HG03066 (cell line): ENCODE results near the gene SNRPD1.
"Not testable (repeated sequence)": the region's sequence is repeated elsewhere in the genome, so short reads cannot be mapped to it uniquely, and the experiment has no call there.

ENCODE experiments used
- ATAC-seq: cut with Tn5 transposase; IDR thresholded peaks from one replicate; pipeline ENCODE4 v1.9.1; 2021; ENCODE audit warnings: low read depth; ENCODE audit not compliant: unreplicated experiment

The SNRPD1 gene

DNA sequence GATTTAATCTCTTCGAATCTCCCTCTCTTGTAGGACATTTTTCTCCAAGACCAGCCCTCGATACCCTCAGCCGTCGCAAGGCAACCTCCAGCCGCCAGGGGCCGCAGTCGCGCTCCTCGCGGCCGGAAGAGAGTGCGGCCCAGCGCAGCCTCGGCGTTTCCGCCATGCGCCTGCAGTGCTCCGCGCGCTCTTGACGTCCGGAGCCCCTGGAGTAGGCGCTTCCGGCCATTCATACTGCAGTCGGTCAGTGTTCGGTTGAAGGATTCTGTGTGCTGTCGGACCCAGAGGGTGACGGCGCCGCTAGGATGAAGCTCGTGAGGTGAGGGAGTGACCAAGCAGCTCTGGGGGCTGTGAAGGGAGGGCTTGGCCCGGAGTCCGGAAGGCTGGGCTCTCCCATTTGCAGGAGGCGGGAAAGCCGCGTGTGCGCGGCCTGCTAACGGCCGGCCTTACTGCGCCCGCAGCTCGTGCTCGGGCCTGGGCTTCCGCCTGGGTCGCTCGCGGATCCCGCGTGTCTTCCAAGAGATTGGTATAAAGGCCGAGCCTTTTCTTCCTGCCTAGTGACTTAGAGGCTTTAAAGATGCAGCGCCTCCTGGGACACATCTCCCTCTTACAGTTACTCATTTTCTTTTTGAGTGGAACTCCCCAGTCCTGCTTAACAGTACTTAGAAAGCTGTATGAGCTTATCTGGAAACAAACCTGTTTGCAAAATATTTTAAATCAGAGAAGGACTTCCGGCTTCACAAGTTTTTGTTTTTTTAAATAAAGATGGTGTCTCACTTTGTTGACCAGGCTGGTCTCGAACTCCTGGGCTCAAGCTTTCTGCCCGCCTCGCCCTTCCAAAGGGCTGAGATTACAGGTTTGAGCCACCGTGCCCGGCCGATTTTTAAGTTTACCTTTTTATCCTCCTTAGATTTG lies at the start of gene SNRPD1:
Gene SNRPD1, plus strand, starts transcription at position 190 of the 915 bp plus-strand sequence. Its CDS starts 116 bp downstream, at position 306.
- ATAC-seq, result peak; percentile 96

DNA sequence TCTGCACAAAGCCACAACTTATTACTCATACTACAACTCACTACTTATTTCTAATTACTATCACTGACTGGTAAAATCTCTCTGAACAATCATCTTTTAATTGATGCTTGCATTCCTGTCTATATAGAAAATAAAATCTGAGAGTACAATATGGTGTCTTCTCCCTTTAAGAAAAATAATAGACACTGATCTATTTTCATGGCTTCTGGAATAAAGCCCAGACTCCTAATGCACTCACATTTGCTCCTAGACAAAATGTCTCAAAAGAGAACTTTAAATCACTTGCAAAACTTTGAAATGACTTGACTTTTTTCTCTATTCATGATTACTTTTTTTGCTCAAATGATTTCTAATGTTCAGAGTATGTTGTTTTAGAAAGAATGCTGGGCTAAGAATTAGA lies 40.3 kb upstream of the SNRPD1 start:
- no peak for ATAC-seq

DNA sequence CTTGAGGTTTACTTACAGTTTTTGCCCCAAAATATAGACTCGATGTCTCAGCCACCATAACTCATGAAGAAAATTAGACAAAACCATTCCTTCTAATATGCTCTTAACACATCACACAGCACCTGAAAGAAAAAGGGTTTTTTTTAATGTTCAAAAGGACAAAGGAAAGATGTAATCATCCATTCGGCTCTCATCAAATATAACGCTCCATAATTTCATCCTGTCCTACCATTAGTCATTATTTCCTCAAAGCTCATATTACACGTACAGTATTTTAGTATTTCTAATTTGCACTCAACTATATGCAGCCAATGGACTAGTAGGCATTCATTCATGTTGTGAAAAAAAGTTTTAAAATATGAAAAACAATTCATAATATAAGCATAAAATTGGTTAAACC lies 36.5 kb upstream of the SNRPD1 start:
- no peak for ATAC-seq

DNA sequence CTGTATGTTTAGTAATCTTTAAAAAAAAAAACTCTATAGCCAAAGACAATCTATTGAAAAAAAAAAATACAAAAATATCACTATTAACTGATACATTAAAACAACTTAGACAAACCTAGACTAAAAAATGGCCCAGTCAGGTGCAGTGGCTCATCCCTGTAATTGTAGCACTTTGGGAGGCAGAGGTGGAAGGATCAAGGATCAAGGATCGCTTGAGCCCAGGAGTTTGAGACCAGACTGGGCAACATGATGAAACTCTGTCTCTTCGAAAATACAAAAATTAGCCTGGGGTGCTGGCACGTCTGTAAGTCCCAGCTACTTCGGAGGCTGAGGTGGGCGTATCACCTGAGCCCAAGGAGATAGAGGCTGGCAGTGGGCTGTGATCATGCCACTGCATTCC lies 27.7 kb upstream of the SNRPD1 start:
- ATAC-seq, result no peak

DNA sequence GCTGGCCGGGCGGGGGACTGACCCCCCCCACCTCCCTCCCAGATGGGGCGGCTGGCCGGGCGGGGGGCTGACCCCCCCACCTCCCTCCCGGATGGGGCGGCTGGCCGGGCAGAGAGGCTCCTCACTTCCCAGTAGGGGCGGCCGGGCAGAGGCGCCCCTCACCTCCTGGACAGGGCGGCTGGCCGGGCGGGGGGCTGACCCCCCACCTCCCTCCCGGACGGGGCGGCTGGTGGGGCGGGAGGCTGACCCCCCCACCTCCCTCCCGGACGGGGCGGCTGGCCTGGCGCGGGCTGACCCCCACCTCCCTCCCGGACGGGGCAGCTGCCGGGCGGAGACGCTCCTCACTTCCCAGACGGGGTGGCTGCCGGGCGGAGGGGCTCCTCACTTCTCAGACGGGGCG lies 19.8 kb upstream of the SNRPD1 start:
- ATAC-seq, result not testable (repeated sequence)

DNA sequence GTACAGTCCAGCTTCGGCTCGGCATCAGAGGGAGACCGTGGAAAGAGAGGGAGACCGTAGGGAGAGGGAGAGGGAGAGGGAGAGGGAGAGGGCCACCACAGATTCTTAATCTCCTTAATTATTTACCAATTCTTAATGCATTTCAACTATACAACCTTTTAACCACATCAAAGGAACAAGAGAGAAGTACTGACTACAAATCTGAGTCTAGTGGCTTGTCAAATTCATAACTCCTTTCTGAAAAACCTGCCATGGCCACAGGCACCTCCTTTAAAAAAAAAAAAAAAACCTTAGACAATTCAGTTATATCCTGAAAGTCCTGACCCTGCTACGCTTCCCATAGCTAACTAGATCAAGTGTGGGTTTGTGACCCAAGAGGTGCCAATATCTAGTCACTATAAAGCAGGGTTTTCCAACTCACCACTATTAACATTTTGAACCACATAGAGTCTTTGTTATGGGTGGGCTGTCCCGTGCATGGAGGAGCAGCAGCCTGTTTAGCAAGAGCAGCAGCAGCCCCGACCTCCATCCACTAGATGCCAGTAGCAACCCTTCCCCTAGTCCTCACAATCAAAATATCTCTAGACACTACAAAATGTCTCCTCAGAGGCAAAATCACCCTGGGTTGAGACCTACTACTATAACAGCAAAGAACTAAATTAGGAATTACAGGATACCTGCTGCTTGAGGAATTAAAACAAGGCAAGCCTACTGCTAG lies 18.4 kb upstream of the SNRPD1 start:
- ATAC-seq, result no peak

DNA sequence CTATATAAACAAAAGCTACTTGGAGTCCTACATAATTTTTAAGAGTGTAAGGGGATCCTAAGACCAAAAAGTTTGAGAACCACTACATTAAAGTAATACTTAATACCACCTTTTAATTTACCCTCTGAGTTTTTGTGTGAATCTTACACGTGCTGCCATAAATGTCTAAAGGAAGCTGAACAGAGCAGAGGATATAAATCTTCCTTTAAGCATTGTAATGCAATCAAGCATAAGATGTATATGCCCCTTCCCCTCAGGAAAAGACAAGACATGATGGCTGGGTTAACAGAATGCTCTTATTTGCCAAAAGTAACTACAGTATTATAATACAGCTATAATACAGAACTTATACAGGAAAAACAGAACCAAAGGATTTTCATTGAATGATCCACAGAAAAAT lies 14.5 kb upstream of the SNRPD1 start:
- ATAC-seq, result no peak

DNA sequence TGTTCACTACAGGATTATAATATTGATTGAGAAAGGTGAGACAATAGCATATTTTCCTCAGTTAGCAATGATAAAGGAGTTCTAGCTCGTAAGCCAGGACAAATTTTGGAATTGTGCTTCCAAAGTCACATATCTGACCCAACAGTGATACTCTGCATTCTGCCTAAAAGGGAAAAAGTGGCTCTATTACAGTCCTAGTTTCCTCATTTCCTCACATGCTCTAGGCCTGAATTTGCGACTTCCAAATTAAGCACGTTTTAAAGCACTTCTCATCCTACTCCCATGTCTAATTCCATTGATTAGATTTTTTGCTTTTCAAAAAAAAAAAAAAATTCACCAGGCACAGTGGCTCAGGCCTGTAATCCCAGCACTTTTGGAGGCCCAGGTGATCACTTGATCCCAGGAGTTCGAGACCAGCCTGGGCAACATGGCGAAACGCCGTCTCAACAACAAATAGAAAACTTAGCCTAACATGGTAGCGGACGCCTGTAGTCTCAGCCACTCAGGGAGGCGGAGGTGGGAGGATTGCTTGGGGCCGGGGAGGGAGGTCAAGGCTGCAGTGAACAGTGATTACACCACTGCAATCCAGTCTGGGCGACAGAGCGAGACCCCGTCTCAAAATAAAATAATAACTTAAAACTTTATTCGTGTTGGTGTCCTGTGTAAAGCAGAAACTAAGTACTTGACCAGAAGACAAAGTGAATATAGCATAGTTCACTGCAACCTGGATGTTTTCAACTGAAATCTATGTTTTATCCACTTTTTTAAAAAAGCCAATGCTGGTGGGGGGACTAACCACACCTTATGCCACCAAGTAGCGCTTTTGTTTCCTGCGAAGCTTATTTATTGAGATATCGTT lies 13.2 kb upstream of the SNRPD1 start:
- ATAC-seq, result no peak

DNA sequence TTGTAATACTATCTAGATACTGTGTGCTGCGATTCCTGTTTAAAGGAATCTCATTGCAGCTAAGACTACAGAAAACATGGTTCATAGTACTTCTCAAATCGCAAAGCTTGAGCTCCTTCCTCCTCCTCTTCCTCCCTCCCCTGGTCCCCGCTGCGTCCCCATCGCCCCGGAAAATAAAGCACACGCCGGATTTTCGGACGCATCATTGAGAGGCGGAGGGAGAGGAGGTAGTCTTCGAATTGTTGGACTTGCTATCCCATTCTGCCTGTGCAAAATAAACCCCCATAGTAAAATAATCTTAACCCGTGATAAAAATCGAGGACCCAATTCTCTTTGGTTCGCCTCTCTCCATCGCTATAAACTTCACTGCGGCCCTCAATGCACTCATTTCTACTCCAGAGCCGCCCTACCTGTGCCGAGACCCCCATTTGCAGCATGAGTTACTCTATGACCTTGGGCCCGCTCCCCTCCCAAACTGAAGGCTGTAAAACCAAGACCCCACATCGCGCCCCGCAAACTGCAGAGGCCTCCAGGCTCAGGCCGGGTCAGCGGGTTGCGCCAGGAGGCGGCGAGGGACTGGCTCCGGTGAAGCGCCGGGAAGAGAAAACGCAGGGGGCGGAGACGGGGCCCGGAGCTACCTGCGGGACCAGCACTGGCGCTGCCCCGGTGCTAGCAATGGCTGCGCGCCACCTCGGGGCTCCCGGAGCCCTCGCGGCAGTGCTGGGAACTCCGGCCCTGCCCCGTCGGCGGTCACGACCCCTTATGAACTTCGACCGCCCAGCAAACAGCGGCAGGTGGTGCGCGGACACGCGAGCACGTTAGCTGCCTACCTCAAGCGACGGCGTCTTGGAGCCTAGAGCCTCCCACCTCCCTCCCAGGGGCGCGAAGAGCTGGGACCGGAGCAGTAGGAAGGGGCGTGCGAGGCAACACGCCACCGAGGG lies 12.3 kb upstream of the SNRPD1 start:
- ATAC-seq, result peak; percentile 44

DNA sequence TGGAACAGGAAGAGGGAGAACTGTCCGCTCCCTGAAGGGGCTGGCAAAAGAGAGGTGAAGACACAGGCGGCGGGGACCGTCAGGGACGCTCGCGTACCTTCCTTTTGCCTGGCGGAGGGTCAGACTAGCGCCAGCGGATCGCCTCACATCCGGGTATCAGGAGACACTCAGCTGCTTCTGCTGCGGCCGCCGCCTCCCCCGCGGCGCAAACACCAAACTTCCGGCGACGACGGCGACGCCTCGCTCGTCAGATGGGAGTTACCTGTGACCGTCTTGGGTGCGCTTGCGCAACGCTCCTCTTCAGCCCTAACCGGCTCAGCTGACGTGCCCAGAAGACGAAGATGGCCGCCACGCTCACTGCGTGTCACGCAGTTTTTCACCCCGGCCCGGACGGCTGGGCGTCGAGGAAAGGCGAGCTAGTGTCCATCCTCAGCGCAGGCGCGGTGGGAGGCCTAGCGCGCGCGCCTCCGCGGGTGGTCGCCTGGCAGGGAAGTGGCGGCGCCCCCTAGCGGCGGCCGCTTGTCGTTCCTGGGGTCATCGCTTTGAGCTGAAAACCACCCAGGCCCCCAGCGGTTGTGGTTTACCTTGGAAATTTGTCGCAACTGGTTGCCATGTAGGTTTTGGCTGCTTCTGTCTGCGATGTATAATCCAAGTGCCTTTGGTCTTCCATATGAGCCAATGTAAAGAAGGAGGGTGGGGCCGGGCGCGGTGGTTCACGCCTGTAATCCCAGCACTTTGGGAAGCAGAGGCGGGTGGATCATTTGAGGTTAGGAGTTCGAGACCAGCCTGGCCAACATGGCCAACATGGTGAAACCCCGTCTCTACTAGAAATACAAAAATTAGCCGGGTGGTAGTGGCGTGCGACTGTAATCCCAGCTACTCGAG lies 11.3 kb upstream of the SNRPD1 start, which contains the start of gene ESCO1:
Gene ESCO1, minus strand, starts transcription at position 179 of the 885 bp plus-strand sequence. CDS start 25,861 bp downstream, outside the sequence.
- ATAC-seq, result peak; percentile 81

DNA sequence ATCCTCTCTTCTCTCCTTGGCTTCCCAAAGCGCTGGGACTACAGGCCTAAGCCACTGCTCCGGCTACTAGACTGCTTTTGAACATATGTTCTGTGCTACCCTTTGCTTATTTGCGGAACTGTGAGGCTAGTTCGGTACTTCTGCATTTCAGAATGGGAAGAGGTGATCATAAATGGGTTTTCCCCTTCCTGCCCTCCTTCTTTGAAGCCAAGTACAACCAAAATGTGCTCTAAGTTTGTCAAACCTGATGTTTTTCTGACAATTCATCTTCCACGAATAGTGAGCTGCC lies 9.9 kb upstream of the SNRPD1 start:
- ATAC-seq, result no peak

DNA sequence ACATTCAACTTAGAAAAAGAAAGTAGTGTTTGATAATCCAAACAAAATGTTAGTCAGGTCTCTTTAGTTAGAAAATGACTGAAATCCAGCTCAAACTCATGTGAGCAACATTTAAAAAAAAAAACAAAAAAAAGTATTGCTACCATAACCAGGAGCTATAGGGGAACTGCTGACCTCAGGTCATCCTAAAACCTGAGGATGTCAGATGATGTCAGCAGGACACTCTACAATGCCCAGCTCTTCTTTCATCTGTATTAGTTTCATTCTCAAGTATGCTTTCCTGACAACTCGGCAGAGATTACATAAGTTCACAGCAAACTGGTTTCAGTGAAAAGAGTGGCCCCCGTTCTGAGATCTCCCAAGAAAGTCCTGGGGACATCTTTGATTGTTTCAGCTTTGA lies 7.4 kb upstream of the SNRPD1 start:
- no peak for ATAC-seq

DNA sequence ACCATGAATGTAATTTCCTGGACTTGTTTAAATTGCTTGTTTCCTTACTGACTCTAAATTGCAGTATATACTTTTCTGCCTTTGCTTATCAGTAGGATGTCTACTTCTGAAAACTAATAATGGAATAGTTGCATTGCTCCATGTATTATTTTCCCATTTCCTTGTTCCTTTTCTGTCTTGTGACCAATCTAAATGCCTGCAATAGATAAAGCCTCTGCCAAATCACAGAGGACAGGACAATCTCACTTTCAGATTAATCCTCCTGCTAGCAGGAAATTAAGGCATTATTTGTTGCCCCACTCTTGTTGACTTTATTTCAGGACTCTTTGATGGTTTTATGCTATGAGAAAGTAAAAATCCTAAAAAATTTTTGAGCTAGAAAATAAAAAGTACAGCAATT lies 6.9 kb upstream of the SNRPD1 start:
- no peak for ATAC-seq

DNA sequence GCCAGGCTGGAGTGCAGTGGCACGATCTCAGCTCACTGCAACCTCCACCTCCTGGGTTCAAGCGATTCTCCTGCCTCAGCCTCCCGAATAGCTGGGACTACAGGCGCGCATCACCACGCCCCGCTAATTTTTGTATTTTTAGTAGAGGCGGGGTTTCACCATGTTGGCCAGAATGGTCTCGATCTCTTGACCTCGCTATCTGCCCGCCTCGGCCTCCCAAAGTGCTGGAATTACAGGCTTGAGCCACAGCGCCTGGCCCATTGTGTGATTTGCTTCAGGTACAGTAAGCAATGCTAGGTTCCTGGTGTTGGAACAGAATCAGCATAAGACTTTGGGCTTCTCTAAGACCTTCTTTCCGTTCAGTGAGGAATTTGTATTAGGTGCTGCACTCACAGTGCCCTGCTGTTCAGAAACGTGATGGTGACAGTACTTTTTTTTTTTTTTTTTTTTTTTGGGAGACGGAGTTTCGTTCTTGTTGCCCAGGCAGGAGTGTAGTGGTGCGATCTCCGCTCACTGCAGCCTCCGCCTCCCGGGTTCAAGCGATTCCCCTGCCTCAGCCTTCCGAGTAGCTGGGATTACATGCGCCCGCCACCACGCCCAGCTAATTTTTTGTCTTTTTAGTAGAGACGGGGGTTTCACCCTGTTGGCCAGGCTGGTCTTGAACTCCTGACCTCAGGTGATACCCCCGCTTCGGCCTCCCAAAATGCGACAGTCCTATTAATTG lies 551 bp upstream of the SNRPD1 start:
- peak; percentile 6 for ATAC-seq

DNA sequence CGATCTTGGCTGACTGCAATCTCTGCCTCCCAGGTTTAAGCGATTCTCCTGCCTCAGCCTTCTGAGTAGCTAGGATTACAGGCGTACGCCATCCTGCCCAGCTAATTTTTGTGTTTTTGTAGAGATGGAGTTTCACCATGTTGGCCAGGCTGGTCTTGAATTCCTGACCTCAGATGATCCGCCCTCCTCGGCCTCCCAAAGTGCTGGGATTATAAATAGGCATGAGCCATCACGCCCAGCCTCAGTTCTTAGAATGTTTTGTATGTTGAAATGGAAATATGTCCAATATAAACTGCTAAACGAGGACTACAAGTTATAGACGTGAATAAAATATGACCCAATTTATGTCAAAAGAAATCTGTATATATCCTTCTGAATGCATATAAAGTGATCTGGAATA lies 9.5 kb downstream of the SNRPD1 start:
- not testable (repeated sequence) for ATAC-seq

DNA sequence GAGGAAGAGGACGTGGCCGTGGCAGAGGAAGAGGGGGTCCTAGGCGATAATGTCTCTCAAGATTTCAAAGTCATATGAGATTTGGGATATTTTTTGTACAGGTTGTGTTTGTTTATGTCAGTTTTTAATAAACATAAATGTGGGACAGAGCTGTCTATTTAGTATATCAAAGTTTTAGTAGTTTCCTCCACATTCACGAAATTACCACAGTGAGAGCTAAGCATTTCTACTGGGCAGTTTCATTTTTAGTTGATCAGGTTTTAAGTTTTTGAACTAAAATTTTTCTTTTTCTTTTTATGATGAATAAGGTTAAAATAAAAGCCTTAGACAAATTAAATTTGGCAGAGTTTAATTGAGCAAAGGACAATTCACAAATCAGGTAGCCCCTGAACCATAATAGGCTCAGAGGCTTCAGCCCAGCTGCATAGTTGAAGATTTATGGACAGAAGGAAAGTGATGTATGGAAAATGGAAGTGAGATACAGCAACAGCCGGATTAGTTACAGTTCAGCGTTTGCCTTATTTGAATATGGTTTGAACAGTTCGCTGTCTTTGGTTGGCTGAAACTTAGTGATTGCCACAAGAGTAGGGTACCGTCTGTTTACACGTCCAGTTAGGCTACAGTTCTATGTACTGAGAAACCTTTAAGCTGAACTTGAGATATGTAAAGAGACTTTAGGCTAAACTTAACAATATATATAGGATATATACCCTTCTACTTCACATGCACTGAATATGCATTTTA lies 17.1 kb downstream of the SNRPD1 start:
- peak; percentile 96 for ATAC-seq

DNA sequence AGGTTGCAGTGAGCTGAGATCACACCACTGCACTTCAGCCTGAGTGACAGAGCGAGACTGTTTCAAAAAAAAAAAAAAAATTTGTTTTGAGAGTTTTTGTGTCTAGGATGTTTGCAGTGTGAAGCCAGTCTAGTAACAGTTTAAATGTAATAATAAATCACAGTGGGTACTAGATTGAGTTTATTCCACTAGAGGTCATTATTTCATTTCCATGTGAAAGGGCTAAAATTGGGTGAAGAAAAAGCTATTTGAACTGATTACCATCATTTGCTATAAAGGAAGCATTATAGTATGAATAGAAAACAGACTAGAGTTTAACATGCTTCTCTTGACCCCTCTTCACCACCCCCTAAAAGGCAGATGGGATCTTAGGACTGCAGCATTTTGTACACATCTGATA lies 20.3 kb downstream of the SNRPD1 start:
- ATAC-seq, result no peak
